HCT116 (cell line): ENCODE measurements around the gene UBL4B. TPM values are rescaled to one million over a fixed set of nuclear protein-coding genes. Genes with fewer than 3 reads are reported as not detected.

Experiments used
- ATAC-seq: fragments of 200-7000 bp; cut with Tn5 transposase; 2 replicates; pipeline ENCODE4 v1.9.1; 2020; ENCODE audit warnings: mild to moderate bottlenecking, moderate library complexity
- BruUV-seq: library from RNA; stranded (reverse); fragments of 400-500 nt; replicated peaks from 2 replicates; lab custom pipeline; 2021; lab: Mats Ljungman, UMichigan
- CTCF ChIA-PET: fragments of 300-600 bp; sonication (Branson Sonifier 250); formaldehyde crosslinking; loops from one replicate; lab custom pipeline; 2021; ENCODE audit warnings: antibody characterized with exemption; lab: Charles Lee
- POLR2A ChIA-PET: fragments of 300-600, 350-600 bp; sonication (Branson Sonifier 250); formaldehyde crosslinking; loops from one replicate; lab custom pipeline; 2021; ENCODE audit warnings: antibody characterized with exemption; lab: Charles Lee
- RAD21 ChIA-PET, 2 experiments: fragments of 300-600 bp; sonication (Branson Sonifier 250); formaldehyde crosslinking; loops; one replicate each; lab custom pipeline; 2023; ENCODE audit warnings: low total read pairs in 2 of 2; ENCODE audit not compliant: uncharacterized antibody in 2 of 2, unreplicated experiment in 2 of 2, low non-redundant PET in 1 of 2; lab: Charles Lee
- DNase-seq: peaks from one replicate; pipeline ENCODE4 v3.0.0-alpha.2; 2010; ENCODE audit warnings: low read depth, low spot score
- H2AFZ ChIP-seq: fragments of 200-600 bp; shearing (Covaris generic), sonication (generic); 2 replicates; pipeline ENCODE4 v1.6.1; 2017; ENCODE audit warnings: low read depth, mixed run types, mixed read lengths, antibody characterized with exemption, low read length; ENCODE audit not compliant: poor library complexity, severe bottlenecking
- H3K27ac ChIP-seq: 2 replicates; pipeline ENCODE4 v1.5.1; 2012; ENCODE audit warnings: low read depth, low read length
- H3K27me3 ChIP-seq: fragments of 200-600 bp; sonication (generic); 2 replicates; pipeline ENCODE4 v1.6.1; 2016; ENCODE audit warnings: mixed run types, low read length, mixed read lengths; ENCODE audit not compliant: insufficient read depth
- H3K36me3 ChIP-seq, 2 experiments: fragments of 200-500 bp in 1 of 2; fragments of 200-600 bp in 1 of 2; sonication (Bioruptor generic) in 1 of 2; sonication (generic) in 1 of 2; 2 replicates each; pipeline versions ENCODE4 v1.5.1 to v1.6.1; 2014 to 2016; ENCODE audit warnings: low read length in 2 of 2, inconsistent platforms in 1 of 2, mixed read lengths in 1 of 2, mixed run types in 1 of 2; ENCODE audit not compliant: insufficient read depth in 2 of 2, control insufficient read depth in 1 of 2
- H3K4me1 ChIP-seq, 2 experiments: fragments of 200-600 bp in 1 of 2; sonication (generic) in 1 of 2; 2 replicates each; pipeline versions ENCODE4 v1.5.1 to v1.6.1; 2012 to 2017; ENCODE audit warnings: low read length in 2 of 2, inconsistent platforms in 1 of 2, mild to moderate bottlenecking in 1 of 2, mixed read lengths in 1 of 2, mixed run types in 1 of 2, moderate library complexity in 1 of 2; ENCODE audit not compliant: insufficient read depth in 2 of 2, control insufficient read depth in 1 of 2
- H3K4me2 ChIP-seq: fragments of 200-600 bp; sonication (generic); 2 replicates; pipeline ENCODE4 v1.6.1; 2017; ENCODE audit warnings: mixed run types, low read length, mixed read lengths
- H3K4me3 ChIP-seq, 2 experiments: fragments of 200-600 bp in 1 of 2; sonication (generic) in 1 of 2; replicated peaks in 1 of 2; 2 replicates each; pipeline ENCODE4 v1.5.1; 2011 to 2016; ENCODE audit warnings: low read length in 2 of 2, control low read depth in 1 of 2, low read depth in 1 of 2, mild to moderate bottlenecking in 1 of 2, mixed read lengths in 1 of 2, mixed run types in 1 of 2
- H3K79me2 ChIP-seq: fragments of 200-600 bp; sonication (generic); 2 replicates; pipeline ENCODE4 v1.6.1; 2017; ENCODE audit warnings: mild to moderate bottlenecking, mixed run types, low read length, moderate library complexity, mixed read lengths; ENCODE audit not compliant: insufficient read depth
- H3K9ac ChIP-seq: fragments of 200-600 bp; sonication (generic); 2 replicates; pipeline ENCODE4 v1.6.1; 2016; ENCODE audit warnings: low read length, mixed read lengths
- H3K9me2 ChIP-seq: fragments of 200-600 bp; sonication (generic), shearing (Covaris generic); 2 replicates; pipeline ENCODE4 v1.6.1; 2017; ENCODE audit warnings: mixed run types, mild to moderate bottlenecking, moderate library complexity; ENCODE audit not compliant: insufficient read depth
- H3K9me3 ChIP-seq, 2 experiments: fragments of 200-500 bp in 1 of 2; fragments of 200-600 bp in 1 of 2; sonication (Bioruptor generic) in 1 of 2; sonication (generic) in 1 of 2; 2 replicates each; pipeline ENCODE4 v1.6.1; 2014 to 2017; ENCODE audit warnings: low read length in 2 of 2, mixed read lengths in 2 of 2, inconsistent platforms in 1 of 2, low read depth in 1 of 2, mild to moderate bottlenecking in 1 of 2, mixed run types in 1 of 2, moderate library complexity in 1 of 2; ENCODE audit not compliant: control insufficient read depth in 1 of 2, insufficient read depth in 1 of 2
- H4K20me1 ChIP-seq: fragments of 200-600 bp; sonication (generic), shearing (Covaris generic); 2 replicates; pipeline ENCODE4 v1.6.1; 2017; ENCODE audit warnings: mixed run types, mild to moderate bottlenecking, moderate library complexity; ENCODE audit not compliant: insufficient read depth
- EGR1 ChIP-seq: IDR thresholded peaks from 2 replicates; pipeline ENCODE4 v1.6.1; 2012; ENCODE audit warnings: low read depth
- SRF ChIP-seq: IDR thresholded peaks from 2 replicates; pipeline ENCODE4 v1.6.1; 2012; ENCODE audit warnings: low read depth
- ZNF274 ChIP-seq: fragments of 200-500 bp; sonication (Bioruptor generic); IDR thresholded peaks from 2 replicates; pipeline ENCODE4 v1.6.1; 2014; ENCODE audit warnings: mild to moderate bottlenecking, low read depth, low read length, inconsistent platforms
- intact Hi-C: fragments of 100-400 bp; cut with micrococcal nuclease; formaldehyde crosslinking; loops from 2 replicates; pipeline ENCODE4 v1.10.0; 2022
- total RNA-seq: library from RNA; stranded (reverse); gene quantifications from one replicate; pipeline ENCODE4 v1.2.1, GENCODE V29; 2021; ENCODE audit not compliant: unreplicated experiment
- TF ChIP-seq, protein P1 (sequence below): IDR thresholded peaks from 2 replicates; pipeline ENCODE4 v1.6.1; 2012
- TF ChIP-seq, protein P2 (sequence below): IDR thresholded peaks from 2 replicates; pipeline ENCODE4 v1.6.1; 2011; ENCODE audit warnings: mild to moderate bottlenecking, low read length, moderate library complexity; ENCODE audit not compliant: insufficient replicate concordance; ENCODE audit errors: extremely low read depth

The UBL4B gene
- total RNA-seq, 1 experiment from 2014 or later: 0.57 TPM

DNA sequence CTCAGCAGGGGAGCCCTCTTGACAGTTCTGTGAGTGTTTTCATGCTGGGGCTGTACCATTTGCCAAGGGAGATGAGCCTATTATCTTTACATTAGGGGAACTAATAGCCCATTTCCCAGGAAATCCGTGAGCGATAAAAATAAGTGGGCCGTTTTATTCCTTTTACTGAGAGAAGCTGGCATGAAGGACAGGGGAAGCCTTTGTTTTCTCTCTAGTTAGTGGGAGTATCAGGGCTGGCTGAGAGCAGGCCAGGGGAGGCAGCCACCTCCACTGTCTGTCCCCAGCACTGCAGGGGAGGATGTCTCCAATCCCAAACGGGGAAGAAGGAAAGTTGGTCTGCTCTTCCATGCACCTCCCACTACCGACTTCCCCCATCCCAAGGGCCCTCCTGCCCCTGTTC, 2.5 kb downstream of the UBL4B start:
- DNase-seq: no peak
- Histone ChIP-seq H3K27me3 (peaks cover 7% of the 10 kb centered on the region; the same call in 1 of the 2 replicates), H3K9ac (no peak overlapping the region), H3K9me3 (no peaks in the 10 kb centered on the region), H4K20me1 (no peaks in the 10 kb centered on the region), H3K36me3 (no peaks in the 10 kb centered on the region), H2AFZ (no peak overlapping the region), H3K4me2 (no peak overlapping the region), H3K4me1 (peaks cover 0 to 11% of the 10 kb centered on the region in 2 experiments; a peak in 2 of 4 replicates), H3K9me2 (no peaks in the 10 kb centered on the region), H3K27ac (no peak overlapping the region), H3K4me3 (no peak overlapping the region), H3K79me2 (no peaks in the 10 kb centered on the region)
- BruUV-seq: no TSS peak
- CTCF ChIA-PET: interaction anchor here (1.2 to 2.3 kb wide), 3 partner anchors 24 to 61 kb away, joined by 3 to 6 read pairs (median 3); no protein-coding TSS in a partner anchor
- POLR2A ChIA-PET: no interaction called here
- RAD21 ChIA-PET: no interaction called here
- intact Hi-C loops: no loop called here
- TF ChIP-seq EGR1 (no peak), ZNF274 (no peak), SRF (no peak)
- TF ChIP-seq, protein P1, sequence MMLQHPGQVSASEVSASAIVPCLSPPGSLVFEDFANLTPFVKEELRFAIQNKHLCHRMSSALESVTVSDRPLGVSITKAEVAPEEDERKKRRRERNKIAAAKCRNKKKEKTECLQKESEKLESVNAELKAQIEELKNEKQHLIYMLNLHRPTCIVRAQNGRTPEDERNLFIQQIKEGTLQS: no peak
- TF ChIP-seq, protein P2, sequence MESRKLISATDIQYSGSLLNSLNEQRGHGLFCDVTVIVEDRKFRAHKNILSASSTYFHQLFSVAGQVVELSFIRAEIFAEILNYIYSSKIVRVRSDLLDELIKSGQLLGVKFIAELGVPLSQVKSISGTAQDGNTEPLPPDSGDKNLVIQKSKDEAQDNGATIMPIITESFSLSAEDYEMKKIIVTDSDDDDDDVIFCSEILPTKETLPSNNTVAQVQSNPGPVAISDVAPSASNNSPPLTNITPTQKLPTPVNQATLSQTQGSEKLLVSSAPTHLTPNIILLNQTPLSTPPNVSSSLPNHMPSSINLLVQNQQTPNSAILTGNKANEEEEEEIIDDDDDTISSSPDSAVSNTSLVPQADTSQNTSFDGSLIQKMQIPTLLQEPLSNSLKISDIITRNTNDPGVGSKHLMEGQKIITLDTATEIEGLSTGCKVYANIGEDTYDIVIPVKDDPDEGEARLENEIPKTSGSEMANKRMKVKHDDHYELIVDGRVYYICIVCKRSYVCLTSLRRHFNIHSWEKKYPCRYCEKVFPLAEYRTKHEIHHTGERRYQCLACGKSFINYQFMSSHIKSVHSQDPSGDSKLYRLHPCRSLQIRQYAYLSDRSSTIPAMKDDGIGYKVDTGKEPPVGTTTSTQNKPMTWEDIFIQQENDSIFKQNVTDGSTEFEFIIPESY: no peak
- no peak for ATAC-seq
